Measurements from ENCODE around the gene MAP3K5. TPM values are rescaled to one million over a fixed set of nuclear protein-coding genes. Genes with fewer than 3 reads are reported as not detected.

The MAP3K5 gene
- total and polyA plus RNA-seq, 9 of the 15 experiments (the other 6 are each of a cell fraction or from before 2014, with no cell fraction given): 2.2 to 13.0 (median 9.9) TPM

DNA sequence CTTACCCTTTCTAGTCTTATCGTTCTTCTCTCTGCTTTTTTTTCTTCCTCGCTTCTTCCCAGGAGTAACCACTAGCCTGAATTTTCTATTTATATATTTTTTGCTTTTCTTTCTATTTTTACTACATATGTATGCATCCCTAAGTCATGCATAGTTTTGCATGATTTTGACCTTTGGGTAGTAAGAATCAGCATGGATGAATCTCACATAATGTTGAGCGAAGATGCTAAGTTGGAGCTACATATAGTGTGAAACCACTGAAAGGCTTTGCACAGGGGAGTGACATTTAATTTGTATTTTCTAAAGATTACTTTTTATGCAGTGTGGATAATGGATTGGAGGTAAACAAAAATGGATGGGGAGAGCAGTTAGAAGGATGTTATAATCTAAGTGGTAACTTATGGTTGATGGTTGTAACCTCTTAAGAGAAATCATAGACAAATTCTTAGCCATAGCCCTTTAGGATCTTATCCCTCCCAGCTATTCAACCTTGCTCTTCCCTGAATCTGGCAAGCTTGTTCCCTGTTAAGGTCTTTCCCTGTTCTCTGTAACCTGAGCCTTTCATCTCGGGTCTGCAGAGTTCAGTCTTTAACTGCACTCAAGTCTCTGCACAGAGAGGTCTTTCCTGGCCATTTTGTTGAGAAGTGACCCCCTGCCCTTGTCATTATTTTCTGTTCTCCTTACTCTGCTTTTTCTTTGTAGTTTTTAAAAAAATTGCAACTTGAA lies 48.2 kb upstream of the MAP3K5 start:
- no peak for FAIRE-seq
- POLR2A ChIA-PET: no interaction called here
- no peak for ATAC-seq

More for the DNA sequence above, 48.2 kb upstream of the MAP3K5 start:
- BruUV-seq (replicated peaks): no TSS peak
- Histone ChIP-seq H3K27ac (ENCODE audit: extremely low read depth, low read depth, low read length) (no peak overlapping the region), H3K9ac (ENCODE audit: insufficient read depth in 1 of 2, low read depth in 2 of 2, low read length in 2 of 2) (no peak overlapping the region), H3K9me1 (ENCODE audit: control insufficient read depth, insufficient read depth, low read length) (no peaks in the 10 kb centered on the region), H3K27me3 (ENCODE audit: control insufficient read depth in 2 of 2, insufficient read depth in 2 of 2, low read length in 2 of 2) (no peaks in the 10 kb centered on the region), H3K4me1 (replicated peaks in 1 of 2; ENCODE audit: control insufficient read depth in 2 of 2, insufficient read depth in 2 of 2, low read length in 2 of 2) (no peaks in the 10 kb centered on the region), H3K79me2 (ENCODE audit: control insufficient read depth, insufficient read depth, low read length) (no peaks in the 10 kb centered on the region), H3K9me3 (replicated peaks; ENCODE audit: control insufficient read depth, insufficient read depth, low read depth, low read length) (no peaks in the 10 kb centered on the region), H3K4me2 (ENCODE audit: insufficient read depth, low read length) (no peak overlapping the region), H3K36me3 (ENCODE audit: control insufficient read depth, insufficient read depth, low read length) (no peaks in the 10 kb centered on the region), H3K4me3 (no peak overlapping the region), H4K20me1 (replicated peaks; ENCODE audit: control insufficient read depth, insufficient read depth, low read length) (no peaks in the 10 kb centered on the region), H2AFZ (ENCODE audit: low read depth, low read length) (no peak overlapping the region)
- DNase-seq (ENCODE audit: extremely low read depth in 1 of 4, low spot score in 3 of 4): no peak
- TF ChIP-seq ZNF764 (CRISPR knock-in tag; IDR thresholded peaks at IDR 0.05; ENCODE audit: low read depth) (no peak), ZNF76 (CRISPR knock-in tag; IDR thresholded peaks at IDR 0.05; ENCODE audit: borderline replicate concordance) (no peak), NEUROD1 (IDR thresholded peaks at IDR 0.05; ENCODE audit: borderline replicate concordance, low read depth, low read length, partially characterized antibody) (no peak), U2AF1 (optimal IDR thresholded peaks at IDR 0.05; ENCODE audit: low read depth, low read length) (no peak), ZNF274 (IDR thresholded peaks at IDR 0.05; ENCODE audit: borderline replicate concordance, low read depth, low read length) (no peak), PURB (CRISPR knock-in tag; IDR thresholded peaks at IDR 0.05; ENCODE audit: low read depth) (no peak), CHD1 (IDR thresholded peaks at IDR 0.05; ENCODE audit: low read length) (no peak), MEIS2 (IDR thresholded peaks at IDR 0.05; ENCODE audit: partially characterized antibody) (no peak), NCOA1 (IDR thresholded peaks at IDR 0.05; ENCODE audit: low read depth) (no peak), SMAD1 (IDR thresholded peaks at IDR 0.05; ENCODE audit: low read depth, low read length, partially characterized antibody) (no peak), PML (IDR thresholded peaks at IDR 0.05; ENCODE audit: low read length) (no peak), DIDO1 (tag; IDR thresholded peaks at IDR 0.05; ENCODE audit: low read depth) (no peak), GATAD2A (IDR thresholded peaks at IDR 0.05) (no peak), PHF8 (IDR thresholded peaks at IDR 0.05; ENCODE audit: borderline replicate concordance, low read length) (no peak), ZC3H4 (CRISPR knock-in tag; IDR thresholded peaks at IDR 0.05; ENCODE audit: borderline replicate concordance) (no peak), ZNF507 (tag; conservative IDR thresholded peaks at IDR 0.05) (no peak), ZNF583 (CRISPR knock-in tag; IDR thresholded peaks at IDR 0.05) (no peak), CBX1 (IDR thresholded peaks at IDR 0.05; ENCODE audit: low read depth) (no peak)
- in situ Hi-C loops (cut with MboI): loop anchor here (25.0 kb wide), 1 partner anchor 797 kb away; no protein-coding TSS in a partner anchor
- intact Hi-C loops (cut with micrococcal nuclease): loop anchor here (10.0 kb wide), 1 partner anchor 804 kb away; no protein-coding TSS in a partner anchor
- CTCF ChIA-PET (ENCODE audit: low intra/inter-chr PET ratio): interaction anchor here (0.6 kb wide), 1 partner anchor 163 kb away, joined by 6 read pairs; no protein-coding TSS in a partner anchor
- WGBS (ENCODE audit: insufficient coverage, low coverage, missing lambda C conversion rate): 39% methylated on average over 4 of the region's 4 CpGs
